ENCODE data around the gene SBF2. TPM values are rescaled to one million over a fixed set of nuclear protein-coding genes. Genes with fewer than 3 reads are reported as not detected.
"Not testable (repeated sequence)": the region's sequence is repeated elsewhere in the genome, so short reads cannot be mapped to it uniquely, and the experiment has no call there.

The SBF2 gene
- polyA plus RNA-seq, 1 experiment = 44.4 TPM

GRCh38 chr11:10092426-10092825, 201.6 kb downstream of the SBF2 start:
- H3K27ac ChIP-seq (ENCODE audit: low read depth, low read length) = no peak overlapping the region
- DNase-seq (ENCODE audit: low read depth, low spot score) = no peak
- POLR2A ChIA-PET = no interaction called here
- CTCF ChIA-PET = no interaction called here
- no peak for TF ChIP-seq CTCF (IDR thresholded peaks at IDR 0.05; ENCODE audit: low read depth, low read length)
- H3K9me3 ChIP-seq (ENCODE audit: control insufficient read depth, insufficient read depth, low read length) = no peaks in the 10 kb centered on the region
- no peak overlapping the region for H3K4me3 ChIP-seq (ENCODE audit: low read depth, low read length)
- H3K27me3 ChIP-seq (ENCODE audit: control insufficient read depth, insufficient read depth, low read length) = no peaks in the 10 kb centered on the region

GRCh38 chr11:10091314-10092045, 202.5 kb downstream of the SBF2 start:
- POLR2A ChIA-PET = interaction anchor here (0.6 kb wide), 1 partner anchor 214 kb away, joined by 4 read pairs; the partner anchor contains the start of gene ADM
- Histone ChIP-seq H3K27me3 (ENCODE audit: control insufficient read depth, insufficient read depth, low read length) (no peaks in the 10 kb centered on the region), H3K9me3 (ENCODE audit: control insufficient read depth, insufficient read depth, low read length) (no peaks in the 10 kb centered on the region), H3K4me3 (ENCODE audit: low read depth, low read length) (no peak overlapping the region), H3K27ac (ENCODE audit: low read depth, low read length) (no peak overlapping the region)
- TF ChIP-seq CTCF (IDR thresholded peaks at IDR 0.05; ENCODE audit: low read depth, low read length) = no peak
- no peak for DNase-seq (ENCODE audit: low read depth, low spot score)
- CTCF ChIA-PET = interaction anchor here (0.6 to 1.0 kb wide), 2 partner anchors 161 to 333 kb away, joined by 3 read pairs; no protein-coding TSS in a partner anchor

GRCh38 chr11:10087923-10088225, 206.1 kb downstream of the SBF2 start:
- H3K4me3 ChIP-seq (ENCODE audit: low read depth, low read length); H3K27me3 ChIP-seq (ENCODE audit: control insufficient read depth, insufficient read depth, low read length); DNase-seq (ENCODE audit: low read depth, low spot score); POLR2A ChIA-PET; H3K27ac ChIP-seq (ENCODE audit: low read depth, low read length); H3K9me3 ChIP-seq (ENCODE audit: control insufficient read depth, insufficient read depth, low read length): not testable (repeated sequence)
- CTCF ChIA-PET = interaction anchor here (1.3 kb wide), 1 partner anchor 115 kb away, joined by 4 read pairs; no protein-coding TSS in a partner anchor

- DNase-seq (ENCODE audit: low read depth, low spot score) = no peak
- H3K4me3 ChIP-seq (ENCODE audit: low read depth, low read length) = no peak overlapping the region
- H3K27ac ChIP-seq (ENCODE audit: low read depth, low read length) = no peak overlapping the region
- no peak for TF ChIP-seq CTCF (IDR thresholded peaks at IDR 0.05; ENCODE audit: low read depth, low read length)
- CTCF ChIA-PET = interaction anchor here (0.9 to 1.3 kb wide), 2 partner anchors 12 to 115 kb away, joined by 3 to 4 read pairs; no protein-coding TSS in a partner anchor
- no peaks in the 10 kb centered on the region for H3K27me3 ChIP-seq (ENCODE audit: control insufficient read depth, insufficient read depth, low read length)
- H3K9me3 ChIP-seq (ENCODE audit: control insufficient read depth, insufficient read depth, low read length) = no peaks in the 10 kb centered on the region
- POLR2A ChIA-PET = no interaction called here
Measured at GRCh38 chr11:10087186-10087922, 206.7 kb downstream of the SBF2 start.

- H3K4me3 ChIP-seq (ENCODE audit: low read depth, low read length) = no peak overlapping the region
- peaks cover 7% of the 10 kb centered on the region for H3K9me3 ChIP-seq (ENCODE audit: control insufficient read depth, insufficient read depth, low read length)
- H3K27me3 ChIP-seq (ENCODE audit: control insufficient read depth, insufficient read depth, low read length) = no peaks in the 10 kb centered on the region
- H3K27ac ChIP-seq (ENCODE audit: low read depth, low read length) = no peak overlapping the region
- ChIA-PET POLR2A (no interaction called here), CTCF (no interaction called here)
- no peak for TF ChIP-seq CTCF (IDR thresholded peaks at IDR 0.05; ENCODE audit: low read depth, low read length)
- no peak for DNase-seq (ENCODE audit: low read depth, low spot score)
Measured at GRCh38 chr11:10080138-10080537, 213.9 kb downstream of the SBF2 start.

All from AG04450 (cell line).